LNCAP (cell line): ENCODE measurements around the gene MAP4K4.

Source experiments
- TF ChIP-seq, protein P1 (sequence below): fragments of 450-650 bp; IDR thresholded peaks from 2 replicates; pipeline ENCODE4 v1.5.1; 2017; ENCODE audit warnings: mild to moderate bottlenecking

Gene MAP4K4

GRCh38 chr2:101788565-101788964 is 91.1 kb downstream of the MAP4K4 start:
- TF ChIP-seq, protein P1, sequence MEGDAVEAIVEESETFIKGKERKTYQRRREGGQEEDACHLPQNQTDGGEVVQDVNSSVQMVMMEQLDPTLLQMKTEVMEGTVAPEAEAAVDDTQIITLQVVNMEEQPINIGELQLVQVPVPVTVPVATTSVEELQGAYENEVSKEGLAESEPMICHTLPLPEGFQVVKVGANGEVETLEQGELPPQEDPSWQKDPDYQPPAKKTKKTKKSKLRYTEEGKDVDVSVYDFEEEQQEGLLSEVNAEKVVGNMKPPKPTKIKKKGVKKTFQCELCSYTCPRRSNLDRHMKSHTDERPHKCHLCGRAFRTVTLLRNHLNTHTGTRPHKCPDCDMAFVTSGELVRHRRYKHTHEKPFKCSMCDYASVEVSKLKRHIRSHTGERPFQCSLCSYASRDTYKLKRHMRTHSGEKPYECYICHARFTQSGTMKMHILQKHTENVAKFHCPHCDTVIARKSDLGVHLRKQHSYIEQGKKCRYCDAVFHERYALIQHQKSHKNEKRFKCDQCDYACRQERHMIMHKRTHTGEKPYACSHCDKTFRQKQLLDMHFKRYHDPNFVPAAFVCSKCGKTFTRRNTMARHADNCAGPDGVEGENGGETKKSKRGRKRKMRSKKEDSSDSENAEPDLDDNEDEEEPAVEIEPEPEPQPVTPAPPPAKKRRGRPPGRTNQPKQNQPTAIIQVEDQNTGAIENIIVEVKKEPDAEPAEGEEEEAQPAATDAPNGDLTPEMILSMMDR: no peak

DNA sequence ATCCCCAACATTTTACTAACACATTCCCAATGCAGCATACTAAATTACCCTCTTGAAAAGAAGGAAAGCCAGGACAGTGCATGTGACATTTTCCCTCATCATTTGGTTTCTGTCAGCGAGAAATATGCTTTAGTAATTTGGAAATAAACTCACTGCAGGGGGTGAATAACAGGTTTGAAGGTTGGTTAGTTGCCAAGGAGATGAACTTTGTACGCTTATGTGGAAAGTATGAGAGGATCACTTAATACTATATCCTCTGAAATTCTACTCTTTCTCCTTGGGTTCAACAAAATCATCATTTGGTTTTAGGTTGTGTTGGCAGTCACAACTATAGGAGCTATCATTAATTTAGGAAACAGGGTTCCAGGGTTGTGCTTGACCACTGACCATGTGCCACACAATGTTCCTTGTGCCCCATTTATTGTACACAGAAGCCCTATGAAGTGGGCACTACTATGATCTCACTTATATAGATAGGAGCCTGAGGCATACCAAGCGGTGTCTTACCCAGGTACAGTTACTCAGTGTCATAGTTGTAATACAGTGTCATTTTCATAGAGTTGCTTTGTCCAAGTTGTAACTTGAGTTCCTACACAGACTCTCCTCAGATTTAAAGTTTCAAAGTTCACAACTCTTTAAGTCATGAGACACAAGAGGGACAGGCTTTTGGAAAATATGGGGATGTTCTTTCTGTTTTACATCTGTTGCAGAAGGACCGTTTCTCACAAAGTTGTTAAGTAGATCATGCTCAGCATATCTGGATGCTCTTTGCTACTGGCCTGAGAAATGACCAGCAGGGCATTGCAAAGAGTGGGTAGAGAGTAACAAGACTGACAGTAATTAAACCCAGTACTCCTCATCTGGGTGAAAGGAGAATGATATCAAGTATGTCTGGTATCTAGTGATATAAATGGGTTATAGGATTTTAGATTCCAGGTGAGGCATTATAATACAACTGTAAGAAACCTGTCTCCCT is 91.8 kb downstream of the MAP4K4 start:
- TF ChIP-seq, protein P1: no peak

- TF ChIP-seq, protein P1: no peak
Observed at GRCh38 chr2:101790416-101790815, 92.9 kb downstream of the MAP4K4 start.

- TF ChIP-seq, protein P1: no peak
Observed at GRCh38 chr2:101790857-101791256, 93.3 kb downstream of the MAP4K4 start.

GRCh38 chr2:101792208-101792607 is 94.7 kb downstream of the MAP4K4 start:
- TF ChIP-seq, protein P1: no peak

GRCh38 chr2:101793277-101793969 is 95.9 kb downstream of the MAP4K4 start:
- TF ChIP-seq, protein P1: no peak

DNA sequence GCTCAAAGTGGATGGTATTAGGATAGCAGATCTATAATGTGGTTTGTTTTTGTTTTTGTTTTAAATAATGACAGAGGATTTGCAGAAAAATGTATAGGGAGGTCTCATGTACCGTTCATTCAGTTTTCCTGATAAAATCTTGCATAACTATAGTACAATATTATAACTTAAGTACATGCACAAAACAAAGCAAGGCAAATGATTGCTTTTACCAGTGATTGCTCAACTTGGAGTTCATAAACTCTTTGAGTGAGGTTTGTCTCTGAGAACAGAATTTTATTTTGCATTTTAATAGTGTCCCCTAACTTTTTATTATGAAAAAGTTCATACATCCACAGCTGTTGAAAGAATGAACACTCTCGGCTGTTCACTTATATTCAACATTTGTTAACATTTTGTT is 96.6 kb downstream of the MAP4K4 start:
- TF ChIP-seq, protein P1: no peak
